CD1c-positive myeloid dendritic cell (primary cell): ENCODE results near the gene STEAP1B.

Source experiments
- DNase-seq: peaks from one replicate; pipeline ENCODE4 v3.0.0-alpha.2; 2016; ENCODE audit errors: extremely low spot score

STEAP1B gene

DNA sequence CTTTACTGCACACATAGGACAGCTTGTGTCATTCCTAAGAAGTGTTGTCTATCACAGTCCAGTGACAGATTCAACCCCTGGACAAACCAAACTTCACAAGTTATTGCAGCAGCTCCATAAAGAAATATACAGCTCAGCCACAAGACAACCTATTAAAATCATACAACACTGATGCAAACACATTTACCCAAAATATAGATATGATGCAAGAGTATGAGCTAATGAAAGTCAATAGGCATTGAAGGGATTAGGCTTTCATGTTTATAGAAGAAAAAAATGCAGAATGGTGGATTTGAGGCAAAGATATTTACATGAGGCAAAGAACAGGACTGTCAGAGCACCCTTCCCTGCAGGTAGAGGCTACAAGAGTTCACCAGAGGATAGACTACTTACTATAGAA, 128.1 kb downstream of the STEAP1B start:
- no peak for DNase-seq
